Fibroblast of villous mesenchyme (primary cell): ENCODE measurements around the gene SLF2. TPM values are rescaled to one million over a fixed set of nuclear protein-coding genes. Genes with fewer than 3 reads are reported as not detected.

Experiments used
- DNase-seq: peaks from one replicate; pipeline ENCODE4 v3.0.0-alpha.2; 2010; ENCODE audit warnings: low read depth
- H3K4me3 ChIP-seq: 2 replicates; pipeline ENCODE4 v1.5.1; 2011; ENCODE audit warnings: low read depth, mild to moderate bottlenecking, low read length
- total RNA-seq: library from RNA; depleted of rRNA; stranded (reverse); fragments of >200 nt; gene quantifications from 2 replicates; pipeline ENCODE4 v1.2.3, GENCODE V29; 2012
- TF ChIP-seq, protein P1 (sequence below): IDR thresholded peaks from 2 replicates; pipeline ENCODE4 v1.5.1; 2012; ENCODE audit warnings: low read depth, mild to moderate bottlenecking, low read length; ENCODE audit not compliant: insufficient read depth

The SLF2 gene
- total RNA-seq, 1 donor = 55.7 TPM

DNA sequence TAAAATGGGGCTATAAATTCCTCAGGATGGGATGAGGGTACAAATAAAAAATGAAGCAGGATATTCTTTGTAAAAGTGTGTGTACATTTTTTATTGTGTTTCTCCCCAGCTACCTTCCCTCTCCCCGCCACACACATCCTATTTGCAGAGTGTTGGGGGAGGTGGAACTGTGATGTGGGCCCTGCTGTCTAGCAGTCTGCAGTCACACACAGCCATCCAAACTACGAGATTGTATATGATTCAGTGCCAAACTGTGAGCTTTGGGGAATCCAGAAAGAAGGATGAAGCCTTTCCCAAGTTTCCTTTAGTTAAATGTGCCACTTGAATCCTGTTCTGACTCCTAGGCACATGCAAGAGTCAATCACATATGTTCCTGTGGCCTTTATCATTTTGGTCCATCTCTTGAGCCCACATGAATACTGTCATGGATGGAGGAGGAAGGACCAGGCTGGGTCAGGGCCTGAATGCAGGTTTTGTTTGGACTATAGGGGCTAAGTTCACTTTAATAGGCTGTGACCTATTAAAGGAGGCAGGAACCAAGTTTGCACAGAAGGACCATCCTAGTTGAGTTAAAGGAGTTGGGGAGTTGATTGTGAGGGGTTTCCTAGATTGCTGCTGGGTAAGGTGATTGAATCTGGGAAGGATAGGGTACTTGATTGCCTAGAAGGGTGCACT is 55.4 kb downstream of the SLF2 start:
- TF ChIP-seq, protein P1, sequence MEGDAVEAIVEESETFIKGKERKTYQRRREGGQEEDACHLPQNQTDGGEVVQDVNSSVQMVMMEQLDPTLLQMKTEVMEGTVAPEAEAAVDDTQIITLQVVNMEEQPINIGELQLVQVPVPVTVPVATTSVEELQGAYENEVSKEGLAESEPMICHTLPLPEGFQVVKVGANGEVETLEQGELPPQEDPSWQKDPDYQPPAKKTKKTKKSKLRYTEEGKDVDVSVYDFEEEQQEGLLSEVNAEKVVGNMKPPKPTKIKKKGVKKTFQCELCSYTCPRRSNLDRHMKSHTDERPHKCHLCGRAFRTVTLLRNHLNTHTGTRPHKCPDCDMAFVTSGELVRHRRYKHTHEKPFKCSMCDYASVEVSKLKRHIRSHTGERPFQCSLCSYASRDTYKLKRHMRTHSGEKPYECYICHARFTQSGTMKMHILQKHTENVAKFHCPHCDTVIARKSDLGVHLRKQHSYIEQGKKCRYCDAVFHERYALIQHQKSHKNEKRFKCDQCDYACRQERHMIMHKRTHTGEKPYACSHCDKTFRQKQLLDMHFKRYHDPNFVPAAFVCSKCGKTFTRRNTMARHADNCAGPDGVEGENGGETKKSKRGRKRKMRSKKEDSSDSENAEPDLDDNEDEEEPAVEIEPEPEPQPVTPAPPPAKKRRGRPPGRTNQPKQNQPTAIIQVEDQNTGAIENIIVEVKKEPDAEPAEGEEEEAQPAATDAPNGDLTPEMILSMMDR = no peak
- no peak for DNase-seq
- no peak overlapping the region for H3K4me3 ChIP-seq

DNA sequence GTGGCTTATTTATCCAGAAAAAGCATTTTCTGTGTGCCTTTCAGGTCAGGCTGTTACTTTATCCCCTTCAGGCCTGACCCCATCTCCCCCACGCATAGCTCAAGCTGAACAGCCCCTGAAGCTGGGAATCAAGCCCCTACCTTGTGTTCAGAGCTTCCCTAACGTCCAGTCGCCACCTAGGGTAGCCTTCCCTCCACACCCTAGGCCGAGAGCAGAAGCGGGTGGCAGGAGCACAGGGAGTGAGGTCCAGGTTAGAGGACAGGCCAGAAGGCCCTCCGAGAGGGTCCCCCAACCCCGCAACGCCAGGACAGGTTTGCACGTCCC is 56.1 kb downstream of the SLF2 start:
- peak overlapping the region; percentile 71 for H3K4me3 ChIP-seq
- TF ChIP-seq, protein P1 = no peak
- DNase-seq = no peak

DNA sequence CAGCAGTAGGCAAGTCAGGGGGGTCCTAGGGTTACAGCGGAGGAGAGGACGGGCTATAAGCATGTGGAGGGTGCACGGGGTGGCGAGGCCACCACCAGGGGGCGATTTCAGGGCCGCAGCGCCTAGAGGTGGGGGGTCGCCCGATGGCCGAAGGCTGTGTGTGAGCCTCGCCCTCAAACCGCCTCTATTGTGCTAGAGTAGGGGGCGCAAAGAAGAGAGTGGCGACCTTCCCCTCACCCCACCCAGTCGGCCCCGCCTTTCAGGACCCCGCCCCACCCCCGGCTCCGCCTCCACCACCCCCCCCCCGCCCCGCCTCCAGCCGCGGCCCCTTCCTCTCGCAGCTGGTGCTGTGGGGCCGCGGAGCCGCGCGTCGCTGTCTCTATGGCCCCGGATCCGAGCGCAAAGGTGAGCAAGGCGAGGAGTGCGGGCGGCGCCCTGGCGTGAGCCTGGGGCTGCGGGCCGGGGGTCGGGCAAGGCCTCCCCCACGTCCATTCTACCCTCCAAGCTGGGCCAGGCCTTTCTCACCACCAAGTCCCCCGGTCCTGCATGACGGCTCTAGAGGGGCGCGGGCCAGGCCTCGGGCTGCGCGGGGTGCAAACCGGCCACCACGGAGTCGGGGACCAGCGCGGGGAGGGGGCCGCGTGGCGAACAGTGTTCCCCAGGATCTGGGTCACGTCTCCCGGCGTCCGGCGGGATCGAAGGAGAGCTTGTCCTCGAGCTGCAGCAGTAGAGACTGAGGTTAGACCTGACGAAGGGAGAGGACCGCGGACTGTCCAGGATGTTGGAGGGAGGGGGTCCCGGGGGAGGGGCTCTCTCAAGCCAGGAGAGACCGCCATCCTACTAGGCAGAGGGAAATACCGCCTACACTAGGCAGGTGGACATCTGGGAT is 56.7 kb downstream of the SLF2 start, which contains the start of gene SEMA4G:
SEMA4G (plus strand) TSS at position 318 of the 889 bp plus-strand sequence. CDS start 3,409 bp downstream, outside the sequence.
- DNase-seq = peak; percentile 36
- H3K4me3 ChIP-seq = peak within 1 kb of the TSS; percentile 71
- TF ChIP-seq, protein P1 = peak; percentile 62

DNA sequence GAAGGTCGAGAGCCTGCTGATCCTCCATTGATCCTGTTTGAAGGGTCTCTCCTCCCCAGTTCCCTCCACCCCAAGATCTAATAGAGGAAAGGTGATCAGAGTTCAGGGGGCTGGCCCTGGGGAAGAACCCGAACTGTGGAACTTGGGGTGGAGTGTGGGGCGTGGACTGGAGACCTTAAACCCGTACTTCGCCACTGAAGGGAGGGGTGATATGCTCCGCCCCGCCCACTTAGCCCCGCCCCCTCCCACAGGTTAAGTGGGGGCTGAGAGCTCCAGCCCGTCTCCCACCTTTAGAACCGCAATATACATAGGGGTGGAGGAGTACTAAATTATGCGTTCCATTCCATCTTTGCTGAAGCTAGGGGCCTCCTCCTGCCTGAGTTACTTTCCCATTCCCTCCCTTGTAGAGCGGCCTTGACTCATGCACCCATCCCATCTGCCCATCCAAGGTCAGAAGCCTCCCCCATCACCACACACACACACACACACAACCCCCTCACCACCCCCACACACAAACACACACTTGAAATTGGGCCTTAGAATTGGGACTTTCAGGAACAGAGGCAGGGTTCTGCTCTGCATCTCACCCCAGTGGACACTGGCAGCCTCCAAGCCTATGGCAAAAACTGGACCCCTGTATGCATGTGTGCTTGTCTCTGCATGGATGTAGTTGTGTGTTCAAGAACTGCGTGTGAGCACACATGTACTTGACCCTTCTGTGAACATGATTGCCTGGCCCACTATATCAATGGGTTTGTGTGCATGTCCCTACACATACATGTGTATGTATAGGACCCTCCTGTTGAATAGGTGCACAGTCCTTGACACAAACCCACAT is 57.5 kb downstream of the SLF2 start:
- peak overlapping the region; percentile 71 for H3K4me3 ChIP-seq
- no peak for DNase-seq
- TF ChIP-seq, protein P1 = no peak

DNA sequence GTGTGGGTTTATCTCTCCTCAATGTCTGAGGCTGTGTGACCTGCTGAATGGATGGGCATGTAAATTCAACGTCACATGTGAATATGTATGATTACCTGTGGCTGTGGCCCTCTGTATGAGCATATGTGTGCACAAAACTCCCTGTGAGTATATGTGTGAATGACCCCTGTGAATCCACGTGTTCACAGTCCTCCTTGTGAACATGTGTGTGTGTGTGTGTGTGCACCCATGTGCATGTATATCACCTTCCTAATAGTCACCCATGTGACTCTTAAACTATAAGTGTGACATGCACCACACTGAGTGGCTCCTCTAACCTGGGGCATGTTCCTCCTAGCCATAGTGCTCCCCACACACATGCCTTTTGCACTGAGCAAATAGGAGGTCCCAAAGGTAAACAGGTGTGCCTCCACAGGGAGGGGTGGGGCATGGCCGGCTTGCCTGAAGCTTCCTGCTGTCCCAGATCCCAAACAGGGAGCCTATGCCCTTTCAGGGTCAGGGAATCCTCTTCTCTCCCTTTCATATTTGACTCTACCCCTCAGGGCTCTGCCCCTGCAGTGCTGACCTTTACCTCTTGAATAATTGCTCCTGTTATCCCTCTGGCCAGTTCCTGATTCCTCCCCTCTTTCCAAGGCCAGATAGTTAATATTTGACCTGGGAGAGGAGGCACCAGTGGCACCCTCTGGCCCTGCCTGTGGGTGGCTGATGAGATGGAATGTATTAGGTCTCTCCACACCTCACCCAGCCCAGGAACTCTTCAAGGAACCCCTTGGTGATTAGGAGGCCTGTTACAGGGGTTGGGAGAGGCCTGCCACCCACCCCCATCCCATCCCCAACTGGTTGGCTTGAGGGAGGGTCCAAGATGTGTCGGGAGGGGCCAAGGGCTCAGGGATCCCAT is 58.4 kb downstream of the SLF2 start:
- DNase-seq = no peak
- TF ChIP-seq, protein P1 = no peak
- no peak overlapping the region for H3K4me3 ChIP-seq
